GM18909 (cell line): ENCODE data around the gene TUBGCP3.

ENCODE experiments used
- ATAC-seq: cut with Tn5 transposase; IDR thresholded peaks from one replicate; pipeline ENCODE4 v1.9.1; 2021; ENCODE audit warnings: mild to moderate bottlenecking; ENCODE audit not compliant: unreplicated experiment, poor library complexity

Gene TUBGCP3

DNA sequence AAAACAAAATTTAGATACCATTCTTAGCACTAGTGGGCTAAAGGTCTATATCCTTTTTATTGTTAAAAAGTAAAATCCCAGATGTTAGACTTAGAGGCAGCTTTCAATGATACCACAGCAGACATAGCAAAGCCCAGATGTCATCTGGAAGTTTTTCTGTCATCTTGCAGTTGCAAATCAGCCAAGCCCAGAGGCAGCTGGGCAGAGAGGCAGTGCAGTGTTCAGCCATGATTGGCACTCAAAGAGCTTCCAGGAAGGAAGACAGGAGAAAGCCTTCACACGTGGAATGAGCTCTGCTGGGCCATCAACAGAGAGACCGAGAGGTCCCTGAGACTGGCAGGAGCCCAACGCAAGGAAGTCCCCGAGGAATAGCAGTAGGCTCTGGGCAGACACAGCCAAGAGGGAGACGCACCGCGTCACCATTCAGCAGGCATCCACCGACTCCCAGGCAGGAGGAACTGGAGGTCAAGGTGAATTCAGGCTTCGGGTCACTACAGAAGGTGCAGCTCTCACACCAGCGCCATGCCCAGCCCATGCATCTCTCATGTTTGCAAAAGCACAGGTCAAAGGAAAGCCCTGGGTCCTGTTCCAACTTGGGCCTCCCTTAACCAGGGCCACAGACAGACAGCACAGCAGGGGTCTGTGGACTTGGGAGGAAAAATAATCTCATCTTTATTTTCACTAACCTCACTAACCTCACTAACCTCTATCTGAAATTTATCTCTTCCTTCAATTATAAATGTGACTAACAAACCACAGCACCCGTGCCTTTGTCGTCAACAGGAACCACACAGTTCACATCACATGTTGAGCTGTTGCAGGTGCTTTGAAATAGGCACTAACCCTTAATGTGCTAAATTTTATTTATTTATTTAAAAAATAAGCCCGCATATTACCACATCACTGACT lies 54.9 kb downstream of the TUBGCP3 start:
- no peak for ATAC-seq

- ATAC-seq: no peak
These were observed 56.6 kb downstream of the TUBGCP3 start for GRCh38 chr13:112531263-112531794.

DNA sequence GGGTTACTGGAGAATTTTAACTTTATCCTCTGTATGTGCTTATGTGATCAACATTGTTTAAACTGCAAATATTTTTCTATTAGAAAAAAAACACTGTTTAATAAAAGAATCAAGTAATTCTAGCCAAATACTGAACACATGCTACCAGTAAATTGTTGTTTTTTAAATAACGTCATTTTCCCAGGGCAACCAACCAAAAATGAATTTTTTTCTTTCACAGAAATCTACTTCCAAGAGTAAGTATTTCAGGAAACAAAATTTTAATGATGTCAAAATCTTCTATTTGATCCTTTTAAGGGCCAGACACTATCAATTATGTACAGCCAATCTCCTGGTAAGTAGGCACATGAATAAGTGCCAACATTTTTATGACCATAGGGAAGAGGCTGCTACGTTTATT lies 57.1 kb downstream of the TUBGCP3 start:
- no peak for ATAC-seq

DNA sequence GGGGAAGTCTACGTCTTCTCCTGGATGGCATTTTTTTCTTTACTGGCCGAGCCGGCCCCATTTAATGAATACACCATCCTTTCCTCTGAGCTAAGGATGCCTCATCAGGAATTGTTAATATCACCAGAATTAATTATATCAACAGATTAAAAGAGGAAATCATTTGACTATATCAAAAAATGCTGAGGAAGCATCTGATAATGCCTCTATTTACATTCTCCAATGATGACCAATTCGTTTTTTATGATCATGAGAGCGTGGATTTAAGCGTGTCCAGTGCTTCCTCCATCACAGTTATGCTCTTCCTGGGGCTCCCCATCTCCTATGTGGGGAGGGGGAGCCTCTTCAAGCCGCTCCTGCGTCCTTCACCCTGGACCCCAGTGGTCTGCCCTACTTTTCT lies 58.7 kb downstream of the TUBGCP3 start:
- no peak for ATAC-seq

DNA sequence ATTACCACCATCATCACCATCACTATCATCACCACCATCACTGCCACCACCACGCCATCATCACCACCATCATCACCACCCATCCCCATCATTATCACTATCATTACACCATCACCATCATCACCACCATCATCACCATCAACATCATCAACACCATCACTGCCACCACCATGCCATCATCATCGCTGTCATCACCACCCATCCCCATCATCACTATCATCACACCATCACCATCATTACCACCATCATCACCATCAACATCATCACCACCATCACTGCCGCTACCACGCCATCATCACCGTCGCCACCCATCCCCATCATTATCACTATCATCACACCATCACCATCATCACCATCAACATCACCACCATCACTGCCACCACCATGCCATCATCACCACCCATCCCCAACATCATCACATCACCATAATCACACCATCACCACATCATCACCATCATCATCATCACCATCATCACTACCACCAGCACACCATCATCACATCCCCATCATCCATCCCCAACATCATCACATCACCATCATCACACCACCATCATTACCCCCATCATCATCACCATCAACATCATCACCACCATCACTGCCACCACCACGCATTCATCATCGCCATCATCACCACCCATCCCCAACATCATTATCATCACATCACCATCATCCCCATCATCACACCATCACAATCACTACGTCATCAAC lies 61.7 kb downstream of the TUBGCP3 start:
- no peak for ATAC-seq

- no peak for ATAC-seq
These were observed 62.5 kb downstream of the TUBGCP3 start for GRCh38 chr13:112525356-112525945.

DNA sequence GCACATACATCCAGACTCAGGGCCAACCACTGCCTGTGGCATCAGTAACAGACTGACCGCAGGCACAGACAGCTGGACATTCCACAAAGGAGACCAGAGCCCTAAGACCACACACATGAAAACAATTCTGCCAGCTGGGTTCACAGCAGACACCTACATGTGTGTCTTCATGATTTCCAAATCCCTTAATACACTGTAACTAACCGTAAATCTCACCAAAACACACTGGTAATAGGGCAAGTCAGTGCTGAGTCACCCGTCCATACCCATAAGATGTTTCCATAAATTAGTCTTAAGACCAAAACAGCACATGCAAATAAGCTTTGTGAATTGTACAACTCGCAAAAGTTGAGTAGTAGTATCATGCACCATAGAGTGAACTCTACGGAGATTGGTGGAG lies 65.4 kb downstream of the TUBGCP3 start:
- no peak for ATAC-seq

- ATAC-seq: no peak
These were observed 66.8 kb downstream of the TUBGCP3 start for GRCh38 chr13:112521073-112521685.

GRCh38 chr13:112519517-112520060 lies 68.4 kb downstream of the TUBGCP3 start:
- ATAC-seq: no peak

DNA sequence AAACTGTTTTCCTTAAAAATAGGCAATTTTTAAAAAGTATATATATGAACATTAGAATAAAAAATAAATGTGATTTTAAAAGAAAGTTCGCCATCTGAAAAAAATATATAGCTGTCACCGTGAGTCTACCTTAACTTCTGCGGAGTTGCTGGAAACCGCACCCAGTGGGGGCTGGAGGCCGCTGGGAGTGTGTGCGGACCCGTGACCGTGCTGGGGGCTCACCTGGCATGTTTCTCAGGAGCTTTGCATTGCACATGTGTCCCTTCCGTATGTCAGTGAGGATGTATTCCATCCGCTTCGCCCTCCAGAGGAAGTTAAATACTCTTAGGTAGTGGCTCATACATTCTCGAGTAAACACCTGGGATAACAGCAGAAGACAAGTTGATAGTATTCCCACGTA lies 71.7 kb downstream of the TUBGCP3 start:
- no peak for ATAC-seq

DNA sequence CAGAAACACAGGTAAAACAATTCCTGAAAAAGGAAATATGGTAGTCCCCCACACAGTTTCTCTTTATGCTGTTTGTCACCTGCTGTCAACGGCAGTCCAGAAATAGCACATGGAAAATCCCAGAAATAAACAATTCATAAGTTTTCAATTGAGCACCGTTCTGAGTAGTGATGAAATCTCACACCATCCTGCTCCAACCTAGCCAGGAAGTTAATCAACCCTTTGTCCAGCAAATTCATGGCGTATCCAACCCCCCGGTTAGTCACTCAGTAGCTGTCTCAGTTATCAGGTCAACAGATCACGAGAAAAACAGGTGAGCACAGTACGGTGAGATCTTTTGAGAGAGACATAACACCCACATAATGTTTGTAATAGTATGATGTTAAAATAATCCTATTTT lies 74.2 kb downstream of the TUBGCP3 start:
- no peak for ATAC-seq

- ATAC-seq: no peak
These were observed 76.8 kb downstream of the TUBGCP3 start for GRCh38 chr13:112510987-112511685.

- no peak for ATAC-seq
These were observed 77.8 kb downstream of the TUBGCP3 start for GRCh38 chr13:112510002-112510780.

GRCh38 chr13:112509190-112509589 lies 78.8 kb downstream of the TUBGCP3 start:
- no peak for ATAC-seq

- no peak for ATAC-seq
These were observed 81.9 kb downstream of the TUBGCP3 start for GRCh38 chr13:112506046-112506445.

- no peak for ATAC-seq
These were observed 91.8 kb downstream of the TUBGCP3 start for GRCh38 chr13:112496166-112496565.

DNA sequence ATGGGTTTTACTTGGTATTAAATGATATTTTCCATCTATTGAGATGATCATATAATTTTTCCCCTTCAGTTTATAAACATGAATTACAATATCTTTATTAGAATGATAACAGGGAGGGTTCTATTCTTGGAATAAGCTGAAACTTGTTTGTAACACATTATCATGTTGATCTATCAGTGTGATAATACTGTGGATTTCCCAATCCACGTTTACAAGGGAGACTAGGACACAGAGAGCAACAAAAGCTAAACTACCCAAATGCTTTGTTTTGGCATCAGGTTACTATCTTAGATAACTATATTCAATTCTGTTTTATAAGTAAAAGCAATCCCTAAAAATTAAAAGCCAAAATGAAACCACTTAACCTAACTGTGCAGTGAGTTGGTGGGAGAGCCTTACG lies 92.5 kb downstream of the TUBGCP3 start:
- no peak for ATAC-seq

DNA sequence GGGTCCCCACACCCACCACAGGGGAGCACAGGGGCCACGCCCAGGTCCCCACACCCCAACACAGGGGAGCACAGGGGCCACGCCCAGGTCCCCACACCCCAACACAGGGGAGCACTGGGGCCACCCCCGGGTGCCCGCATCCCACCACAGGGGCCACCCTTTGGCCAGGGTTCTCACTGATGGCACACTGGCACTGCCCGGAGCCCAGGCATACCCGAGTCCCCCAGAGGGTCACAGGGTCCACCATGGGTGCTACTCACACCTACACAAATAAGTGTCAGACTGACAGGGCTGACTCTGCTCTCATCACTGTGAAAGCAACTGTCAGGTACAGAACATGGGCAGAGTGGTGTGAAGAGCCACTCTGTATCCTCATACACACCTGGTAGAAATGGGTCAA lies 98.8 kb downstream of the TUBGCP3 start:
- ATAC-seq: no peak
